Activated naive CD4-positive, alpha-beta T cell treated with Interleukin-2 at 50 U/mL for 16 hours (primary cell): Measurements from ENCODE around the gene OR10C1.
"Not testable (repeated sequence)": the region's sequence is repeated elsewhere in the genome, so short reads cannot be mapped to it uniquely, and the experiment has no call there.

ENCODE experiments used
- DNase-seq: peaks from one replicate; pipeline ENCODE4 v3.0.0-alpha.2; 2020

The OR10C1 gene

DNA sequence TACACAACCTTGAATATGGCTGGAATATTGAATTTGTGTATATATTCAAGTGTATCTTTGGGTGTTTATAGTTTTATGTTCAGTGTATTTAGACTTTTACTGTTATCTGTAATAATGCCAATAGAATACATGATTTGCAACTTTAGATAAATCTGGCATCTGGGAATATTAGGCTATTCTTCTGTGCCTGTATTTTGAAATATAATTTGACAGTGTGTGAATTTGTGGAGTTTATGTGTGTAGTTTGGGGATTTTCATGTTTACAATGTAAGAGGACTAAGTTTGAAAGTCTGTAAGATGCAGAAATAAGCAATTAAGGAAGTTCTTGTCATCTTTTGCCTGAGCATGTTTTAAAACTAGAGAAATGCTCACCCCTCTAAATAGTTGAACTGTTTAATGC, at the start of gene OR10C1:
OR10C1 (plus strand) TSS at position 301 of the 400 bp plus-strand sequence. CDS start 710 bp downstream, outside the sequence.
- no peak for DNase-seq

DNA sequence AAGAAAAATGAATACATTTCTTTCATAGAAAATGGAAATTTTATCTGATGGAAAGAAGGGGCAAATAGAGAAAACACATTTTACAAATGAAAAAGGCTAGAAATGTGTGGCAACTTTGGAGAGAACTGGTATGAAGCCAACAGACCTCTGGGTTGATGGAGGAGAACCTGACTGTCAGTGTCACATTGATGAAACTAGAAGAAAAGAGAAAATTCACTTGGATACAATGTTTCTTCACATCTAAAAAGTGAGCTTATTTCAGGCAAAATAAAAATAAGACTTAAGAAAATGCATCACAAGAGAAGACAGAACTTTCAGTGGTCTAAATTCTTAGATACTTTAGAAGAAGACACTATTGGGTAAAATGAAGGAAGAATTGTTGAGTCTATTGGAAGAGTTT, 43.8 kb upstream of the OR10C1 start, which contains the start of gene OR12D2:
OR12D2 (plus strand) TSS at position 301 of the 400 bp plus-strand sequence. CDS start 1,069 bp downstream, outside the sequence.
- DNase-seq: no peak

- no peak for DNase-seq
Measured at GRCh38 chr6:29399525-29399924, 39.6 kb upstream of the OR10C1 start.

- no peak for DNase-seq
Measured at GRCh38 chr6:29403801-29404200, 35.3 kb upstream of the OR10C1 start.

- no peak for DNase-seq
Measured at GRCh38 chr6:29414588-29414987, 24.5 kb upstream of the OR10C1 start, which contains the start of gene OR12D1. Gene OR12D1, plus strand, starts transcription at chr6:29414928.

DNA sequence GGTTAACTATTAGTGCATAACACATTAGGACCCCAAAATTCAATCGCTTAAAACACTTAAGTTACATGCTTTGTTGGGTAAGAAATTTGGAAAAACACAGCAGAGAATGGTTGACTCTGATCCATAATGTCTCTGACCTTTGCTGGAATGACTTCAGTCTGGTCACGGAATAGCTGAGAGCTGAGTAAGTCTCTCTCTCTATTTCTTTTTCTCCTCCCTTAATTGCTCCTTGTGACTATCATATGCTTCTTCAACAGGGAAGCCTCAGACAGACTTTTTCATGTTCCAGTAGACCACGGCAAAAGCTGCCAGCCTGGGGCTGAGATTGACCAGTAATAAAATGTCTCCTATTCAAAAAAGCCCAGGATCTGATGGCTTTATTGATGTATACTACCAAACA, 19.6 kb upstream of the OR10C1 start:
- no peak for DNase-seq

- no peak for DNase-seq
Measured at GRCh38 chr6:29424168-29424567, 14.9 kb upstream of the OR10C1 start.

DNA sequence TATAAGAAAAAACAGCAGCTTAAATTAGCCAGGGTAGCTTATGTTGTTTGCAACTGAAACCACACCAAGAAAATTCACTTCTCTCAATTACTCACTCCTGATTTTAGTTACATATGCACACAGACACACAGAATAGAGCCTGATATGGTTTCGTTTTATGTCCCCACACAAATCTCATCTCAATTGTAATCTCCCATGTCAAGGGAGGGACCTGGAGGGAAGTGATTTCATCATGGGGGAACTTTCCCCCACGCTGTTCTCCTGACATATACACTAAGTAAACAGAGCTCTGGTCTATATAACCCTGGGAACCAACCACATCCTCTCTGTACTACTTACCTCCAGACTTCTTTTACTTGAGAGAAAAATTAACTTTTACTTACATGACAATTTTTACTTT, 14.5 kb upstream of the OR10C1 start:
- no peak for DNase-seq

GRCh38 chr6:29425075-29425474, 14.0 kb upstream of the OR10C1 start:
- DNase-seq: no peak

DNA sequence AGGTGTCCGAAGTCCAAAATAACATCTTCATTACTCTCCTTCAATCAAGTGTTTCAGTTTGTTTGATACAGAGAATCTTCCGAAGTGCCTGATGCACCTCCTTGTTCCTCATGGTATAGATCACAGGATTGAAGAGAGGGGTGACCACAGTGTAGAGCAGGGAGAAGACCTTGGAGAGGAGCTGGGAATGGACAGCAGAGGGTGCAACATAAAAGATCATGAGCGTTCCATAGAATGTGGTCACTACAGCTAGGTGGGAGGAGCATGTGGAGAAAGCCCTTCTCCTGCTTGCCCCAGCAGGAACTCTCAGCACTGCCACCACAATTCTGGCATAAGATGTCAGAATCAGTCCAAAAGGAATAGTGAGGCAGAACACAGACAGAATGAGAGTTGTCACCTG, 12.5 kb upstream of the OR10C1 start:
- DNase-seq: no peak

- DNase-seq: not testable (repeated sequence)
Measured at GRCh38 chr6:29436730-29437129, 2.4 kb upstream of the OR10C1 start.

DNA sequence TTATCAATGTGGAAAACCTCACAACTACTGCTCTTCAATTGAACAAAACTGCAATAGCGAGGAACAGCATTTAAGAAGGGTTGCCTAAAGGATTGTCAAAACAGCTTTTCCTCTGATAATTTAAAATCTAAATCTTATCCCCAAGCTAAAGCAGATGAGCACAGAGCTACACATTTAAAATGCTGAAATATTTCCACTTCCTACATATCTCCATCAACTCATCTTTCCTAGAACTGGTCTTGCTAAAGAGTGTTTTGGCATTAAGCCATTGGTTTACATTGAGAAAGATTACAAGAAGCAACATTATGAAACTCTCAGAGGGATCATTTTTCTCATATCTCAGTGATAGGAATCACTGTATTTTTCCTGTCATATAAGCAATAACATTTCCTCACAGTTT, 3.6 kb downstream of the OR10C1 start:
- DNase-seq: no peak

DNA sequence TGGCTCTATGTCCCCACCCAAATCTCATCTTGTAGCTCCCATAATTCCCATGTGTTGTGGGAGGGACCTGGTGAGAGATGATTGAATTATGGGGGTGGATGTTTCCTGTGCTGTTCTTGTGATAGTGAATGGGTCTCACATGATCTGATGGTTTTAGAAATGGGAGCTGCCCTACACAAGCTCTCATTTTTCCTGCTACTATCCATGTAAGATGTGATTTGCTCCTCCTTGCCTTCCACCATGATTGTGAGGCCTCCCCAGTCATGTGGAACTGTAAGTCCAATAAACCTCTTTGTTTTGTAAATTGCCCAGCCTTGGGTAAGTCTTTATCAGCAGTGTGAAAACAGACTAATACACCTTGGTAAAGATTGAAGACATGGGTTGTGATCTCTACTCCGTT, 4.9 kb downstream of the OR10C1 start:
- DNase-seq: not testable (repeated sequence)

GRCh38 chr6:29447670-29448069, 8.6 kb downstream of the OR10C1 start:
- no peak for DNase-seq

GRCh38 chr6:29451471-29452193, 12.5 kb downstream of the OR10C1 start:
- no peak for DNase-seq

- DNase-seq: no peak
Measured at GRCh38 chr6:29456971-29457370, 17.9 kb downstream of the OR10C1 start, which contains the start of the genes OR11A1 and OR2H1. Gene OR11A1, minus strand, starts transcription at chr6:29457071. Its CDS starts 29,430 bp downstream, at chr6:29427641. Gene OR2H1, plus strand, starts transcription at chr6:29457155. Its CDS starts 4,615 bp downstream, at chr6:29461770.

DNA sequence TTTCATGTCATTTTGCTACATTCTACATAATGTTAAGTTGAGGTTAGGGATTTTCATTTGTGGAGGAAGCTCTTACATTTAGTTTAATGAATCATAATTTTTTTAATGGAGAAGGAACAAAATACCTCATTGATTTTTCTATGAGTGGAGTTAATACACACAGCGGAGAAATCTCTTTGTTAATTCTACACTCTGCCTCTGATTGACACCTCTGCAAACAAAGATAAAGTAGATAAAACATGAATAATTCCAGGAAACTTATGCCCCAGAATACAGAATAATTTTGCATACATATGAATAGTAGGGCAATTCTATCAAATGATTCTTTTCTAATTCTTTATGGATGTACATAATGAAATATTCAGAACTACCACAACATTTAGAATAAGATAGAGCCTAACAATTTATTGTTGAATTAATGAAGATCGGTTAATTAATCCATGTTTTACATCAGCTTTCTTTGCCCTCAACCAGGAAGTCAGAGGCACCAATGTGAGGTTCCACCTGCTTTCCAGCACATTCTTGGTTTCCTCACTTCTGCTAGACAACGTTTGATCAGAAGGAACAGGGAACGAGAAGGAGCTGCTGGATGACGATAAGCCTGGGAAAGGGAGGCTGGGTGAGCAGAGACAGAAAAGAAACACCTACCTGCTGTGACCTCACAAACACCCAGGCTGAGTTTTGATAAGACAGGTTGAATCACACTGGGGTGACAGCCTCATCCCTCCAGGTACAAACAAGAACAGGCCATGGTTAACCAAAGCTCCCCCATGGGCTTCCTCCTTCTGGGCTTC, 22.1 kb downstream of the OR10C1 start:
- no peak for DNase-seq

DNA sequence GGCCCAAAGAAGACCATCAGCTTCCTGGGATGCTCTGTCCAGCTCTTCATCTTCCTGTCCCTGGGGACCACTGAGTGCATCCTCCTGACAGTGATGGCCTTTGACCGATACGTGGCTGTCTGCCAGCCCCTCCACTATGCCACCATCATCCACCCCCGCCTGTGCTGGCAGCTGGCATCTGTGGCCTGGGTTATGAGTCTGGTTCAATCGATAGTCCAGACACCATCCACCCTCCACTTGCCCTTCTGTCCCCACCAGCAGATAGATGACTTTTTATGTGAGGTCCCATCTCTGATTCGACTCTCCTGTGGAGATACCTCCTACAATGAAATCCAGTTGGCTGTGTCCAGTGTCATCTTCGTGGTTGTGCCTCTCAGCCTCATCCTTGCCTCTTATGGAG, 22.9 kb downstream of the OR10C1 start:
- DNase-seq: no peak

- no peak for DNase-seq
Measured at GRCh38 chr6:29465279-29465678, 26.2 kb downstream of the OR10C1 start.

DNA sequence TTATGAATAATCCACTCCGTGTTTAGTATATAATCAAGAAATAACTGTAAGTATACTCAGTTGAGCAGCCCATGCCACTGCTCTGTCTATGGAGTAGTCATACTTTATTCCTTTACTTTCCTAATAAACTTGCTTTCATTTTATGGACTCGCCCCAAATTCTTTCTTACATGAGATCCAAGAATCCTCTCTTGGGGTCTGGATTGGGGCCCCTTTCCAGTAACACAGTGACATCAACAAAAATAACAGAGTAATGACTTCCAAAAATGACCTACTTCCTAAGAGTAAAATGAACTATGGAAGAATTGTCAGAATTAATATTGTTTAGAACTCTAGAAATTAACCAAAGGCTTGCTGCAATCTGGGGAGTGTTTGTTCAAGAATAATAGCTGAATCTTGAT, 26.7 kb downstream of the OR10C1 start:
- no peak for DNase-seq

DNA sequence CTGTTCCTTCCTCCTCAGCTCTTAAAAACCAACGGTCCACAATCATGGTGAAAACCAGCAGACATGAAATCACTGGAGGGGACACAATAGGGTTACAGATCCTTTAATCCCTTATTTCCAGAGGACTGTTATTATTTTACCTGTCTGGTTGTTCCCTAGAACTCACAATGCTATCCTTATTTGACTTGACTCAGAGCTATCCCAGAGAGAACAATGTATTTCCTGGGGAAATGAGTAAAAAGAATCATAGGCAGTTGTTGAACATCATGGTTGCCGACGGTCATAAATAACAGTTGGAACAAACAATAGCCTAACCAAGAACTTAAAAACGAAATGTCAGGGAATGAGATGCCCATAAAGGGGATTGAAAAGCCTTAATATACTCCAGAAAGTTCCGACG, 27.1 kb downstream of the OR10C1 start:
- DNase-seq: no peak

DNA sequence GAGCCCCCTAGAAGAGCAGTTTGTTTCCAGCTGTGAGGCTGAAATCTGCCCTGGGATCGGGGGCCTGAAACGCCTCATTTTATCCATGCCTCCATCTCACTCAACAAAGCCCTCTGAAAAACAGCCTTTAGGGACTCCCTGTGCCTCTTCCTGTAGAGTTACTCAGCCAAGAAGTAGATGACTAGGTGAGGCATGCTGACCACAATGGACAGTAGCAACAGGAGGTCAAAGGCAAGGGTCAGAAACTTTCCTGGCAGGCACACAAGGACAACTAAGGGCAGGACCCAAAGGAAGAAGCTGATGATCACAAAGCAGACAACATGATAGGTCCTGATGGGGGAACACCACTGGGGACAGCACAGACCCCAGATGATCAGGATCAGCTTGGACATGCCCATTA, 35.9 kb downstream of the OR10C1 start:
- DNase-seq: no peak

DNA sequence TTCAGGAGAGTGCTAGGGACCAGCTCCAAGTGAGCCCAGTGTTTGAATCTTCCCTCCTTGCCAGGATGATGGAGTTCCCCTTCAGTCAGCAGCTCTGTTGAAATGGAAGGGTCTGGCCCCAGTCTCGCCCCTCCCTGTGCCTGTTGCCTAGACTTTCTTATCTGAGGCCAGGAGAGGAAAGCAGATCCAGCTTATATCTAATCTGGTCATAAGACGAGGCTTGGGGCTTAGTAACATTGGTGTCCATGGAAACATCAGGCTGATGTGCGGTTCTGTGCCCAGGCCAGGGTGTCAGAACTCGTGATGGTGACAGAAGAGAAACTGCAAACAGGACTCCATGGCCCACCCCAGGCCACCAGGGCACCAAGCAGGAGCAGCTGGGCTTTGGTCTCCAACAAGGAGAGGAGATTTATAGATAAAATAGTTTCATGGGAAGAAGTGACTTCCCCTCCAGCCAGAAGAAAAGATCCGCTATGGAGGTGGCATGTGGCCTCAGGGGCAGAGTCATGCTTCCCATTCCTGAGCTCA, 38.9 kb downstream of the OR10C1 start:
- DNase-seq: no peak

DNA sequence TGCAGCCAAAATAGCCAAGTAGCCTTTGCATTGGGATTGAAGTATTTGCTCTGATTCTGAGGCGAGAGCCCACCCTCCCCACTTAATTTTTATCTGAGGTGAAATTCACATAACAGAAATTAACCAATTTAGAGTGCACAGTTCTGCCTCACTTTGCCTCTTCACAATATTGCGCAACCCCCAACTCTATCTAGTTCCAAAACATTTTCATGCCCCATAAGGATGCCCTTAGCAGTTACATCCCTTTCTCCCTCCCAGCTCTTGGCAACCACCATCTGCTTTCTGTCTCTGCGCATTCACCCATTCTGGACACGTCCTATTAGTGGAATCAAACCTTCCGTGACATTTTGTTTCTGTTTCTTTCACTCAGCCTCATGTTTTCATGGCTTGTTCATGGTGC, 39.6 kb downstream of the OR10C1 start:
- no peak for DNase-seq
